GM21381 (cell line): ENCODE measurements around the gene PET117.
"Not testable (repeated sequence)": the region's sequence is repeated elsewhere in the genome, so short reads cannot be mapped to it uniquely, and the experiment has no call there.

Source experiments
- ATAC-seq: cut with Tn5 transposase; IDR thresholded peaks from one replicate; pipeline ENCODE4 v1.9.1; 2021; ENCODE audit warnings: mild to moderate bottlenecking, moderate library complexity; ENCODE audit not compliant: unreplicated experiment

The PET117 gene

DNA sequence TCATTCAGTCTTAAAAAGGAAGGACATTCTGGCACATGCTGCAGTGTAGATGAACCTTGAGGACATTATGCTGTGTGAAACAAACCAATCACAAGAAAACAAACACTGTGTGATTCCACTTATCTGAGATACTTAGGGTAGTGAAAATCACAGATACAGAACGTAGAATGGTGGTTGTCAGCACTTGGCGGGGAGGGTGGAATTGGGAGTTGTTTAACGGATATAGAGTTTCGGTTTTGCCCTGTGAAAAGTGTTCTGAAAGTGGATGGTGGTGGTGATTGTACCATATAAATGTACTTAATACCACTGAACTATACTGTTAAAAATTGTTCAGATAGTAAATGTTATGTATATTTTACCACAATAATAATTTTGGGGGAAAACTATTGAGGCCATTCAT lies 18.4 kb downstream of the PET117 start:
- no peak for ATAC-seq

GRCh38 chr20:18164356-18164755 lies 26.7 kb downstream of the PET117 start:
- no peak for ATAC-seq

DNA sequence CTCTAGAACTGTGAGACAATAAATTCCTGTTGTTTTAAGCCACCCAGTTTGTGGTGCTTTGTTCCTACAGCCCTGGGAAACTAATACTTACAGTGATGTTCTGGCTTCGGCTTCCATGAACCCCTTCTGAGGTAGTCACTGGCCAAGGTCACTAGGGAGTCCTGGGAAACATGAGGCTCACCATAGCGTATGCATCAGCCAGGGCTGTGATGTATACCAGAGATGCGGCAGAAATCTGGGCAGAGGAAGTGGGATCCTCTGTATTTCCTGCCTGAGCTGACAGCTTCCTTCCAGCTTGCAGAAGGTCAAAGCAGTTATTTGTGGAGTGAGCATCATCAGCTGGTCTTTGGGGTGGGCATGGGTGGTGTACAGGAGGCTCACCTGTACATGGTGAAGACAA lies 27.9 kb downstream of the PET117 start:
- no peak for ATAC-seq

- no peak for ATAC-seq
These were observed 28.7 kb downstream of the PET117 start for GRCh38 chr20:18166241-18166881.

- ATAC-seq = no peak
These were observed 29.3 kb downstream of the PET117 start for GRCh38 chr20:18166950-18167349.

DNA sequence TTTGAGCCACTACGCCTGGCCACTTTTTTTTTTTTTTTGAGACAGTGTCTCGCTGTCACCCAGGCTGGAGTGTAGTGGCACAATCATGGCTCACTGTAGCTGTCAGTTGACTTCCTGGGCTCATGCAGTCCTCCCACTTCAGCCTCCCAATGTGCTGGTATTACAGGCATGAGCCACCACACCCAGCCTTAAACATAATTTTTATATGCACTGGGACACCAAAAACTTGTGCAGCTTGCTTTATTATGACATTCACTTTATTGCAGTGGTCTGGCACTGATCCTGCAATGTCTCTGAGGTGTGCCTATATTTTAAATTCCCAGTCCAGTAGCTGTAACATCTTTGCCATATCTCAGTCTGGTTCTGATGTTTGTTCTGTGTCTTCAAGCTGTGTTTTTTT lies 34.7 kb downstream of the PET117 start:
- ATAC-seq = no peak

DNA sequence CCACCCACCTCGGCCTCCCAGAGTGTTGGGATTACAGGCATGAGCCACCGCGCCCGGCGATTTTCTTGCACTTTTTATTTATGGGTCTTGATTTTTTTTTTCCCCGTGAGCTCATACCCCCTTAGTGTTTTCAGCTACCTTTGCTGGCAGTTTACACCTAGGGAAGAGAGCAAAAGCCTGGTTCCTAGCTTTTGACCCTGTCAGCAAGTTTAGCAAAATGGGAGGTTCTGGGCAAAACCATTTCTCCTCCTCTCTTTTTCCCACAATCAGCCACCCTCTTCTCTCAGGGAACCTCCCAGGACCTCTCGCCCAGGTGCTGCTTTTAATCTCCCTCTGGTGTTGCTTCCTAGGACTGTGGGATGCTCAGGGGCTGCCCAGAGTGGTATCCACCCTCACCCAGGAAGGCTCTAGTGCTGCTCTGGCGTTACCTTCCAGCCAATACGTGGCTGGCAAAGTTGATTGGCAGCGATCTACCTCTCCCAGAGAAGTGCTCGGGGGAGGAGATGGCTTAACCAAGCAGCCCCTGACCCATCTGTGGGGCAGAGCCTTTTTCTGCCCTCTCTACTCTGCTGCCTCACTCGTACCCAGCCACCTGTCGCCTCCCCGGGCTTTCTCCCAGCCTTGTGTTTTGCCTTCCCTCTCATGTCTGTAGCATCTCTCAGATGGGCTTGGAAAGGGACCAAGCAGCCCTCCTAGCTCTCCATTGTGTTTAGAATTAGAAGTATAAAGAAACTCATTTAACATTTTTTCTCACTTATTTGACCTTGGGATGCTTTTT lies 37.4 kb downstream of the PET117 start:
- ATAC-seq = no peak

DNA sequence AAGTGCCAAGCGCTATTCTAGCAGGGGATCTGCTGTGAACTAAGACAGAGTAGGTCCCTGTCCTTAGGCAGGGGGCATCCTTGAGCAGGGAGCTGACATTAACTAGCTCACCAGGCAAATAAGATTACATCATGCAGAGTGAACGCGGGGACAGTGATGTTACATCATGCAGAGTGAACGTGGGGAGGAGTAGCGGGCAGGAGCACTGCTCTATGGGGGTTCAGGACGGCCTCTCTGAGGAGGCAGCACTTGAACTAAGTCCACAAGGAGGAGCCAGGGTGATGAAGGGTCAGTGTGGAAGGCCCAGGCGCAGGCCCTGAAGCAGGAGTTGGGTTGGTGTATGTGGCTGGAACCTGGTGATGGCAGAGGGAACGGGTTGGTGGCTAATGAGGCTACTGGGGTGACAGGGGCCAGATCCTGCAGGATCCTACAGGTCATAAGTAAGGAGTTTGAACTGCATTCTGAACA lies 38.7 kb downstream of the PET117 start:
- ATAC-seq = no peak

GRCh38 chr20:18180366-18180765 lies 42.7 kb downstream of the PET117 start:
- ATAC-seq = not testable (repeated sequence)

GRCh38 chr20:18180815-18181214 lies 43.2 kb downstream of the PET117 start:
- ATAC-seq = no peak

GRCh38 chr20:18187020-18187419 lies 49.4 kb downstream of the PET117 start:
- ATAC-seq = no peak

DNA sequence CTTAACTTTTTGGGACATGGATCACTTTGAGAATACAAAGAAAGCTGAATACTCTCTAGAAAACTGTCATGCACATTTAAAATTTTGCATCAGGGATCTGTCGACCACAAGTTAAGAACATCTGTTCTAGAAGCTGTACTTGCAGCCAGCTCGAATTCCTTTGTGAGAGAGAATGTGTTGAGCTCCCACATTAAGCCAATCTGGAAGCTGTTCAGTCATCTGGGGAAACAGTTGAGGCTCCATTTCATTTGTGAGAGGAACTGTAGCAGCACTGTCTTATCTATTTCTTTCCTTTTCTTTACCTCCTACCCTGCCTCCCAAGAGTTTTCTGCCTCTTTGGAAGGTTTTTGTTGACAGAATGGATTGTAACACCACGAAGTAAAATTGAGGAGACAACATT lies 50.8 kb downstream of the PET117 start:
- no peak for ATAC-seq

DNA sequence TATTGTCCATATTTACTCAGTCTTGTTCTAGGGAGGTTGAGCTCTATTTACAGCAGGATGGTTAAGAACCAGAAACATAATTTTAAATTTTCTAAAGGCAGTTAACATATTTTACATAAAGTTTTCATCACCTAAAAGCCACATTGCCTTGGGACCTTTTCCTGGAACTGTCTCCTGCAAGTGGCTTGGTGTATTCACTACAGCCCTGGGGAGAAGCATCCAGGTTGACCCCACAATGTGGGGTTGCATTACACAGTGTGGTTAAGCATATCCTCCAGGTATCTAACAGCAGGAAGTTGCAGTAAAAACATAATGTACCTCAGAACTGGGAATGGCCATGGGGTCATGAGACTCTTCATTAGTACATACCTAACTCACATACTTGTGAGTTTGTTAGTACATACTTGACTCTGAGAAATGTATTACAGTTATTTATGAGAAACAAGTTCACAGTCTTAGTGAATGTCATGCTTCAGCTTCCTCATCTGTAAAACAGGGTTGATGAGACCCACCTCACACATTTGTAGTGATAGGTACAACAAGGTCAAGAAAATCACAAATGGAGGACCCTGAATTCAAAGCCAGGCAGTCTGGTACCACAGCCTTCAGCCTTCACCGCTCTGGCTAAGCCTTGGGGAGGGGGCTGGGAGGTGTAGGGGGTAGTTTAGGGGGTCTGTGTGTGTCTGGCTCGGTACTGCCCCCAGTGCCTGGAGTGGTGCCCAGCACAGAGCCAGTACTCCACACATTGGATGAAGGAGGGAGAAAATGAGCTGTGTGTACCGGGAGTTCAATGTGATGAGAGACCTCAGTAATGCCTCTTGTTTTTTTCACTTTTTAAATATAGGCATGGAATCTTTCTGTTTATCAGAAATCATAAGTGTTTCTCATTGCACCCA lies 52.9 kb downstream of the PET117 start:
- no peak for ATAC-seq

- no peak for ATAC-seq
These were observed 53.6 kb downstream of the PET117 start for GRCh38 chr20:18191306-18191705.
